HG02870 (cell line): ENCODE data around the gene CBFA2T2.

Experiments used
- ATAC-seq: cut with Tn5 transposase; IDR thresholded peaks from one replicate; pipeline ENCODE4 v1.9.1; 2021; ENCODE audit warnings: mild to moderate bottlenecking, moderate library complexity; ENCODE audit not compliant: unreplicated experiment

Gene CBFA2T2

DNA sequence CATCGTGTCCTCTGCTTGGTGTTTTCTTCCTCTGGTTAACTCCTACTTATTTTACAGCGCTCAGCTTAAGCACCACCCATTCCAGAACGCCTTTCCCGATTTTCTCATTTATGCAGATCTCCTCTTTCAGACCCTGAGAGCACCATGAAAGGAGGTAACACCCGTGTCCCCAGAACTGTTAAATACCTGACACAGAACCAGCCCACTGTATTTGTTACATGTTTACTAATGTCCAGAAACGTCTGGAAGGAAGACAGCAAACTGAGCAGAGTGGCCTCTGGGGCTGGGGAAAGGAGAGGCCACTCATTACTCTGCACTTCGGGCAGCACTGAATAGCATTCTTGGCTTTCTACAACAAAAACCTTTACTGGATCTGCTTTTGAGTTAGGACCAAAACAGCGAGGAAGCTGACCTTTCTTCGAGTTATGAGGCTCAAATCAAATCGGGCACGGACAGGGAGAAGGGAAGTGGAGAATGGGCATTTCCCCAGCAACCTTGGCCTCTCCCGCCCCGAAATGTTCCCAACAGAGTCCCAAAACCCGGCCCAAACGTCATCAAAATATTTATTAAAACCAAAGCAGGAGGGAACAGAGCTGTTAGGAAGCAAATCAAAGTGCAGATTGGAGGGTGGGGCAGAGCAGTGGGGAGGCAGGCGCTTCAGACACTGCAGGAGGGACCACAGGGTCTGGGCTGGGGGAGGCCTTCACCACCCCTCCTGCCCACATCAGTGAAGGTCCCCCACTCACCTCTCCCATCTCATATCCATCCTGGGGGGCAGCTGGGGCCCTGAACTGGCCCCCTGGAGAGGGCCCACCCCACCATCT lies 185.5 kb downstream of the CBFA2T2 start:
- no peak for ATAC-seq

- ATAC-seq, result no peak
Observed at GRCh38 chr20:33676121-33676520, 186.2 kb downstream of the CBFA2T2 start.

- ATAC-seq, result no peak
Observed at GRCh38 chr20:33676652-33677645, 187.1 kb downstream of the CBFA2T2 start.

DNA sequence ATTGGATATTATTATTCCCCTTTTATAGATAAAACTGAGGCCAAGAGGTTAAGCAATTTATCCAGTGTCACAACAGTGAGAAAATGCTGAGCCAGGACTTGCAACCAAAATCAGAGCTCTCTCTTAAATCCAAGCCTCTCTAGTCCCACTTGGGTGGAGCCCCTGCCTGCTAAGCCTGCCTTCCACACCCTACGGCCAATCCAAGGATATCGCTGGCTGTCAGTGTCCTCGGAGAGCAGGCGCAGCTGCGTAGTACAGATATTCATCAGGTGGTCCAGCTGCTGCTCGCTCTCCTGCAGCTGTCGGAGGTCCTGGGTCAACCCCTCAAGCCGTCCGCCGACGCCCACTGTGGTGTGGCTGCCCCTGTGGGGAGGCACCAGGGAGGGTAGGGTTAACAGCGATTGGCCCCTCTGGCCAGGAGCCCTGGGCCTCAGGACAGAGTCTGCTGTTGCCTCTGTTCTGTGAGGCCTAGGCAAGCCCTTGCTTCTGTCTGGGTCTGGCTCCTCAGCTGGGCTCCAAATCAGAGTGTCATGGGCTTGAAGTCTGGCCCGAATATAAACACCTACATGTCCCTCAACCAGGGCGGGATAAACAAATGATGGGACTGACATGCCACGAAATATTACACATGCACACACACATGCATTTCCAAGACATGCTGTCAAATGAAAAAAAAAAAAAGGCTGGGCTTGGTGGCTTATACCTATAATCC lies 188.3 kb downstream of the CBFA2T2 start:
- ATAC-seq, result no peak

DNA sequence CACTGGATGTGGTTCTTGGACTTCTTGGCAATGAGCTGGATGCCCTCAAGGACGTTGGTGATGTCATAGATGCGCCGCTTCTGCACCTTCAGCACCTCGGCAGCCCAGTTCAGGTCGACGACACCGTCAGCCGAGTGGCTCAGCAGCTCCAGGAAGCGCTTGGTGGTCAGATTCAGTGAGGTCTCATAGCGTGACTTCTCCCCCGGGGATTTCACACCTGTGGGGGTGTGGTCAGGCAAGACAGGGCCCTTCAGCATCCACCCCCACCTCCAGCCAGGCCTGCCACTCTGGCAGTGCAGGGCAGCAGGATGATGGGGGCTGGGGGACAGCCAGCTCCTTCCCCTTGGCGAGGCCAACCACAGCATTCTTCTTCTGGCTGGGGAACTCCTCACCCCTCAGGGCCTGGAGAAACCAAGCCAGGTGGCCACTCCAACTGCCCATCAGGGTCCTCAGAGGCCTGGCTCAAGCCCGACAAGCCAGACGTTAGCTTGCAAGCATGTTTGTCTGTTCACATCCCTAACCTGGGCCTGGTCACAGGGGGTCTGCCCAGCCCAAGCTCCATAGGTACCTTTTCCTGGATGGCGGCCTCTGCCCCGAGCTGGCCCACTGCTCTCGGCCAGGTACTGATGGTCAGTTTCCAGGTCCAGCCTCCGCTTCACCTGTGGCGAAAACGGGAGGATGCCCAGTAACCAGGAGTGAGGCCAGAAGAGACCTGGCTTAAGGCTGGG lies 190.0 kb downstream of the CBFA2T2 start:
- ATAC-seq, result peak; percentile 64

DNA sequence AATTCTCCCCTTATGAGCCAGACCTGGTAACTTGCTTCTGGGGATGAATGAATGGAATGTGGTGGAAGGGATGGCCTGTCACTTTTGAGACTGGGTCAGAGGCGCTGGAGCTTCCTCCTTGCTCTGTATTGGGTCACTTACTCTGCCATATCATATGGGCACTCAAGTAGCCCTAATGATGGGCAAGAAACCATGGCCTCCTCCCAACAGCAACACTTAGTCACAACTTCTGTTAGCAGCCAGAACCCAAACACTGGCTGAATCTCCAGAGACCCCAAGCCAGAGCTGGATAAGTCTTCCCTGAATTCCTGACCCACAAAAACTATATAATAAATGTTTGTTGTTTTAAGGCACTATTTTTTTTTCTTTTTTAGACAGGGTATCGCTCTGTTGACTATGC lies 190.8 kb downstream of the CBFA2T2 start:
- no peak for ATAC-seq

- no peak for ATAC-seq
Observed at GRCh38 chr20:33681288-33681687, 191.4 kb downstream of the CBFA2T2 start.

- ATAC-seq, result no peak
Observed at GRCh38 chr20:33681728-33682353, 191.9 kb downstream of the CBFA2T2 start.

GRCh38 chr20:33684533-33685327 lies 194.8 kb downstream of the CBFA2T2 start:
- no peak for ATAC-seq

GRCh38 chr20:33685328-33686099 lies 195.6 kb downstream of the CBFA2T2 start:
- ATAC-seq, result peak; percentile 39

DNA sequence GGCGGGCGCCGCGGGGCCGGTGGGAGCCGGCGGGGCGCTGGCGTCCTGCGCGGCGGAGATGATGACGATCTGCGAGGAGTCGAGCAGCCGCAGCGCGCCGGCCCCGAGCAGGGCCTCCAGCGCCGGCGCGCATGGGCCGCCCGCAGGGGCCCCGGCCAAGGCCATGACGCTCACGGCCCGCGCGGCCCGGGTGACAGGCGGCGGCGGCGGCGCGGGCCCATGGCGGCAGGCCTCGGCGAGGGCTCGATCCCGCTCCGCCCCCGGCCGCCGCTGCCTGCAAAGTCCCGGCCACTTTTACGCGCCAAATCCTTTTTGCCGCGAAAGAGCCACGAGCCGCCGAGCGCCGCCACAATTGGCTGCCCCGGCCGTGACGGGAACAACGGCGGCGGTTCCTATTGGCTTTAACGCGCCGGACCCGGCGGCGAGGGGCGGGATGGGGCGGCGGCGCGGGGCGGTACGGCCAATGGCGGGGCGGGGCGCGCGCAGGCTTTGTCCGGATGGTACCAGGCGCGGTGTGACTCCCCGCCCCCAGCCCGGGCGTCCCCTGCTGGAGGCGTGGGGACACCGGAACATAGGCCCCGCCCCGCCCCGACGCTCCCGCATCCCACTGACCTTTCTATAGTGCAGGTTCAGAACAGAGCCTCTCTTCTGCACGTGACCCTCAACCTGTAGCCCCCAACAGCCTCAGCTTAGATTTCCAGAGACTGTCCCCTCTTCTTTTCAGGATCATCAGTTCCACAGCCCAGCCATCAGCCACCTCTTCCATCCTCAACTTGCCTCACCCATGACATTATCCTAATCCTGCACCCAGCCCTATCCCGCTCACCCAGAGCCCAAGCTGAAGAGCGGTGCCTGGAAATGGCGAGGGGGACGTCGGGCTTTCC lies 196.4 kb downstream of the CBFA2T2 start, which contains the start of gene E2F1:
Gene E2F1 (minus strand): TSS at position 286 of the 884 bp plus-strand sequence. CDS start 121 bp downstream, at position 165.
- peak; percentile 72 for ATAC-seq

GRCh38 chr20:33686984-33687366 lies 197.1 kb downstream of the CBFA2T2 start:
- no peak for ATAC-seq

- ATAC-seq, result no peak
Observed at GRCh38 chr20:33687370-33687915, 197.5 kb downstream of the CBFA2T2 start.

DNA sequence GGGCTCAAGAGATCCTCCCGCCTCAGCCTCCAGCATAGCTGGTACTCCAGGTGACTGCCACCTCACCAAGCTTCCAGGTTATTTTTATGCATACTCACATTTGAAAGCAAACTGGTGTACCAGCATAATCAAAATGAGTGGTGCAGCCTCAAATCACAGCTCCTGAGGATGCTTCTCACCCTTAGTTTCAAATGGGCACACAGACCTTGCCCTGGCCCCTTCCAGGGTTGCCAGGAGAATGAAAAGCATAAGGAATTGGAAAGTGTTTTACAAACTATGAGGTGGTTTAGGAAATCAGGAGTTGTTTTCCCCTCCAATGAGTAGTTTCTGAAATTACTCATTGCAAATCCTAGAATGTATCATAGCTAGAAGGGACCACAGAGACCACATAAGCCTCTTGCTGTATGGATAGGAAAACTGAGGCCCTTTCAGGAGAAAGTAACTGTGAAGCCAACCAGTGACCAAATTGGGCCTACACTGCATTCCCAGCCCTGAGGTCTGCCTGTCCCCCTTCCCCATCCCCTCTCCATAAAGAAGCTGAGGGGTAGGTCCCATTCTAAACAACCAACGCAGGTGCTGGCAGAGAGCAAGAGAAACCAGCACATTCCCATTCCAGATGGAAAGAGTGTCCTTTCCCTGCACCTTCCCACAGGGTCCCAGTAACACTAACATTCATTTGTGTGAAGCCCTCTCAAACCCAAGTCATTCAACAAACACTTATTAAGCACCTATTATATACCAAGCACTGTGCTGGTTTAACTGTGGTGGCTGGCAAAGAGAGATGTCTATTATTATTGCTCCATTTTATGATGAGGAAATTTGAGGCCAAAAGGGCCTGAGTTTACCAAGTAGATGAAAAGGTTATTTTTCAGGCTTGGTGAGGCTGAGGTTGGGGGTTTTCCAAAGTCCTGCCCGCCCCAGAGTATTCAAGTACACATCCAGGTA lies 198.4 kb downstream of the CBFA2T2 start:
- no peak for ATAC-seq

DNA sequence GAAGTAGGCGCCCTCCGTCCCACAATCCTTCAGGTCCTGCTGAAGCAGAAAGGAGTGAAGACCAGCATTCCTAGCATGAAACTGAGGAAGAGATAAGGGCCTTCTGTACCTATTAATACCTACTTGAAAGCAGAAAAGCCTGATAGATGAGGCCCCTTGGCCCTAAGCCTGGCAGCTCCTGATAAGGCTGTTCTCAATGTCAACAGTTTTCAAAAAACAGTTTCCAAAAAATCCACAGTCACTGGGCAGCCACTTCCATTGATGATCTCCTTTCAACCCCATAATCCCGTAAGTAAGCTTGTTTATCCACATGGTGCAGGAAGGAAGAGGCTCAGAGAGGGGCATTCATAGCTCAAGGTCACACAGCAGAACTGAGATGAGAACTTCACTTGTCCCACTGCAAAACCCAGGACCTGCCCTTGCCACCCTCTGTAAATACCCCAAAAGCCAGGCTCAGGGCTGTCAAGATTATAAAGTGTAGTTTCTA lies 199.1 kb downstream of the CBFA2T2 start:
- ATAC-seq, result no peak

GRCh38 chr20:33689493-33689892 lies 199.6 kb downstream of the CBFA2T2 start:
- no peak for ATAC-seq
